Measurements from ENCODE around the gene SLC44A1. TPM values are rescaled to one million over a fixed set of nuclear protein-coding genes. Genes with fewer than 3 reads are reported as not detected.

Gene SLC44A1
- total and polyA plus RNA-seq, 2 donors from 2014 or later, result 17.4 to 42.3 TPM

DNA sequence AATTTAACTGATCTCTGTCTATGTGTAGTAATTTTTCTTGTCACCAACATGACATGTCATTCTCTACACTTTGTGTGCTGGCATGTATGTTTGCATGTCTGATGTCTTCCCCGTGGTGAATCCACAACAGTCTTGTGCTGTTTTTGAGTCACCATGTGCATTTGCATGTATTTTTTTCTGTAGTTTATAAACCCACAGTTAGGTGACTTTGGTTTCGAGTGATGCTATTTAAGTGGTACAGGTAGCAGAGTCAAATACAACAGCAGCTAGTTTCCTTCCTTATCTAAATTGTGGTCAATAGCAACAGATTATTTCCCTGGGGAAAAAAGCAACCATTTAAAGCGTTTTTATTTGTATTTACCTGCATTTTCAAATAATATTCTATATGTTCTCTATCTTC lies 113.5 kb downstream of the SLC44A1 start:
- H3K36me3 ChIP-seq (ENCODE audit: control insufficient read depth in 2 of 3, insufficient read depth in 3 of 3, low read length in 3 of 3), result peaks cover 0 to 11% (median 3%) of the 10 kb centered on the region in 3 donors
- H3K27me3 ChIP-seq (ENCODE audit: control insufficient read depth, insufficient read depth, low read length), result no peaks in the 10 kb centered on the region
- no peak overlapping the region for H3K4me3 ChIP-seq (ENCODE audit: low read length in 3 of 3)
- TF ChIP-seq, protein P1, sequence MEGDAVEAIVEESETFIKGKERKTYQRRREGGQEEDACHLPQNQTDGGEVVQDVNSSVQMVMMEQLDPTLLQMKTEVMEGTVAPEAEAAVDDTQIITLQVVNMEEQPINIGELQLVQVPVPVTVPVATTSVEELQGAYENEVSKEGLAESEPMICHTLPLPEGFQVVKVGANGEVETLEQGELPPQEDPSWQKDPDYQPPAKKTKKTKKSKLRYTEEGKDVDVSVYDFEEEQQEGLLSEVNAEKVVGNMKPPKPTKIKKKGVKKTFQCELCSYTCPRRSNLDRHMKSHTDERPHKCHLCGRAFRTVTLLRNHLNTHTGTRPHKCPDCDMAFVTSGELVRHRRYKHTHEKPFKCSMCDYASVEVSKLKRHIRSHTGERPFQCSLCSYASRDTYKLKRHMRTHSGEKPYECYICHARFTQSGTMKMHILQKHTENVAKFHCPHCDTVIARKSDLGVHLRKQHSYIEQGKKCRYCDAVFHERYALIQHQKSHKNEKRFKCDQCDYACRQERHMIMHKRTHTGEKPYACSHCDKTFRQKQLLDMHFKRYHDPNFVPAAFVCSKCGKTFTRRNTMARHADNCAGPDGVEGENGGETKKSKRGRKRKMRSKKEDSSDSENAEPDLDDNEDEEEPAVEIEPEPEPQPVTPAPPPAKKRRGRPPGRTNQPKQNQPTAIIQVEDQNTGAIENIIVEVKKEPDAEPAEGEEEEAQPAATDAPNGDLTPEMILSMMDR (IDR thresholded peaks at IDR 0.05; ENCODE audit: borderline replicate concordance, extremely low read depth, insufficient read depth), result no peak
- intact Hi-C loops (cut with DNase I), result no loop called here
- no peak for DNase-seq
- FAIRE-seq, result no peak
- H3K4me1 ChIP-seq (ENCODE audit: control insufficient read depth in 2 of 3, insufficient read depth in 2 of 3, low read depth in 1 of 3, low read length in 3 of 3), result no peaks in the 10 kb centered on the region
- no peak overlapping the region for H3K27ac ChIP-seq (ENCODE audit: low read depth in 2 of 2, low read length in 2 of 2)
- H3K9ac ChIP-seq (ENCODE audit: low read length in 3 of 3), result no peak overlapping the region
- no peaks in the 10 kb centered on the region for H3K9me3 ChIP-seq (ENCODE audit: control insufficient read depth in 2 of 3, insufficient read depth in 1 of 3, low read length in 3 of 3)

DNA sequence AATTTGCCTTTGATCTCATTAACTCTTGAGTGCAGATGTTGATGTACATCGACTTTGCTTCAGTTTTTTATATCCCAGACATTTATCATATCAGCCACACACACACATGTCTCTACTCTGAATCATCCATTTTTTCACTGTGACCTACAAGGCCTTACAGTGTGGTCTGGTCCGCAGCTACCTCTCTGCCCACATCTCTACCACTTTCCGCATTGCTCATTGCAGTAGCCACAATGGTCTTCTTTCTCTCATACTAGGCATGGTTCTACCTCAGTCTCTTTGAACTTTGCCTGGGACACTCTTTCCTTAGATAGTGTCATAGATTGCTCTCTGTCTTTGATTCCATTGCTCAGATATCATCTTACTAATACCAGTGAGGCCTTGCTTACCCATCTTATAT lies 115.4 kb downstream of the SLC44A1 start:
- Histone ChIP-seq H3K36me3 (ENCODE audit: control insufficient read depth in 2 of 3, insufficient read depth in 3 of 3, low read length in 3 of 3) (peaks cover 0 to 11% (median 3%) of the 10 kb centered on the region in 3 donors), H3K27me3 (ENCODE audit: control insufficient read depth, insufficient read depth, low read length) (no peaks in the 10 kb centered on the region), H3K4me3 (ENCODE audit: low read length in 3 of 3) (no peak overlapping the region), H3K27ac (ENCODE audit: low read depth in 2 of 2, low read length in 2 of 2) (no peak overlapping the region), H3K4me1 (ENCODE audit: control insufficient read depth in 2 of 3, insufficient read depth in 2 of 3, low read depth in 1 of 3, low read length in 3 of 3) (no peaks in the 10 kb centered on the region), H3K9me3 (ENCODE audit: control insufficient read depth in 2 of 3, insufficient read depth in 1 of 3, low read length in 3 of 3) (no peaks in the 10 kb centered on the region), H3K9ac (ENCODE audit: low read length in 3 of 3) (no peak overlapping the region)
- DNase-seq (no peak), FAIRE-seq (no peak)
- TF ChIP-seq, protein P1 (IDR thresholded peaks at IDR 0.05; ENCODE audit: borderline replicate concordance, extremely low read depth, insufficient read depth), result no peak
- intact Hi-C loops (cut with DNase I), result no loop called here

DNA sequence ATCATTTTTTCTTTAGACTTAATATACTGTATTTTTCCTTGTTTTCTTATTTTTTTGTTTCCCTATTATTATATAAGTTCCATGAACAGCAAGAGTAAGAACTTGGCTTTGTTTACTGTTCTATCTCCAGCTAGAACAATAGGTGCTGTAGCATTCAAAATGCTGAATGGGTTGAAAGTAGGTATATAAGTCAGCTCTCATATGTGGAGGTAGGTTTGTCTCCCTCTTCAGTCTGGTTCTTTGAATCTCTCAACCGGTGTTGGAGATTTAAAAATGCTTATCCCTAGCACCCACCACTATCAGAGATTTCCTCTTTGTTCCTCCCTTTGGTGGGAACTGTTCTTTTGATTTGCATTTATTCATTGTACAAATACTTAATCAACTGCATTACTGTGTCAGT lies 115.9 kb downstream of the SLC44A1 start:
- FAIRE-seq, result no peak
- H3K9ac ChIP-seq (ENCODE audit: low read length in 3 of 3), result no peak overlapping the region
- DNase-seq, result no peak
- H3K4me3 ChIP-seq (ENCODE audit: low read length in 3 of 3), result no peak overlapping the region
- H3K36me3 ChIP-seq (ENCODE audit: control insufficient read depth in 2 of 3, insufficient read depth in 3 of 3, low read length in 3 of 3), result peaks cover 0 to 11% (median 3%) of the 10 kb centered on the region in 3 donors
- TF ChIP-seq, protein P1 (IDR thresholded peaks at IDR 0.05; ENCODE audit: borderline replicate concordance, extremely low read depth, insufficient read depth), result no peak
- H3K27me3 ChIP-seq (ENCODE audit: control insufficient read depth, insufficient read depth, low read length), result no peaks in the 10 kb centered on the region
- intact Hi-C loops (cut with DNase I), result no loop called here
- no peak overlapping the region for H3K27ac ChIP-seq (ENCODE audit: low read depth in 2 of 2, low read length in 2 of 2)
- H3K9me3 ChIP-seq (ENCODE audit: control insufficient read depth in 2 of 3, insufficient read depth in 1 of 3, low read length in 3 of 3), result no peaks in the 10 kb centered on the region
- no peaks in the 10 kb centered on the region for H3K4me1 ChIP-seq (ENCODE audit: control insufficient read depth in 2 of 3, insufficient read depth in 2 of 3, low read depth in 1 of 3, low read length in 3 of 3)

DNA sequence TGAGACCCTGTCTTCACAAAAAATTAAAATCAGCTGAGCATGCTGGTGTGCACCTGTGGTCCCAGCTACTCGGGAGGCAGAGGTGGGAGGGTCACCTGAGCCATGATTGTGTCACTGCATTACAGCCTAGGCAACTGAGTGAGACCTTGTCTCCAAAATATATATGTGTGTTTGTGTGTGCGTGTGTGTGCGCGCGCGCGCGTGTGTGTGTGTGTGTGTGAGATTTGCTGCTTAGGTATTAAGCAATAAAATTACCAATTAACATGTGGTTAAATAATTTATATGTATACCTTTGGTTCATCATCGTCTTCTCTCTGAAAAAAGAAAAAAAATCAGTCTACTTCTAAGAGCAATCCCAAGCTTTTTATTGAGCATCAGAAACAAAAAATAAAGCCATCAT lies 117.4 kb downstream of the SLC44A1 start:
- Histone ChIP-seq H3K36me3 (ENCODE audit: control insufficient read depth in 2 of 3, insufficient read depth in 3 of 3, low read length in 3 of 3) (peaks cover 0 to 11% (median 5%) of the 10 kb centered on the region in 3 donors), H3K4me1 (ENCODE audit: control insufficient read depth in 2 of 3, insufficient read depth in 2 of 3, low read depth in 1 of 3, low read length in 3 of 3) (no peaks in the 10 kb centered on the region), H3K9ac (ENCODE audit: low read length in 3 of 3) (no peak overlapping the region), H3K9me3 (ENCODE audit: control insufficient read depth in 2 of 3, insufficient read depth in 1 of 3, low read length in 3 of 3) (no peaks in the 10 kb centered on the region), H3K27ac (ENCODE audit: low read depth in 2 of 2, low read length in 2 of 2) (no peak overlapping the region), H3K27me3 (ENCODE audit: control insufficient read depth, insufficient read depth, low read length) (no peaks in the 10 kb centered on the region), H3K4me3 (ENCODE audit: low read length in 3 of 3) (no peak overlapping the region)
- DNase-seq, result peak in 1 of 5 donors; percentile 46
- TF ChIP-seq, protein P1 (IDR thresholded peaks at IDR 0.05; ENCODE audit: borderline replicate concordance, extremely low read depth, insufficient read depth), result no peak
- FAIRE-seq, result no peak
- intact Hi-C loops (cut with DNase I), result no loop called here
